HL-60 (cell line): ENCODE measurements around the gene OSBPL8.

Experiments used
- DNase-seq, 2 experiments: peaks; one replicate each; pipeline ENCODE4 v3.0.0-alpha.2; 2010 to 2020; ENCODE audit warnings: low read depth in 1 of 2, low spot score in 1 of 2
- H3K27ac ChIP-seq: fragments of 250-450 bp; sonication (Bioruptor Pico); replicated peaks from 2 replicates; pipeline ENCODE4 v1.5.1; 2020; ENCODE audit warnings: mild to moderate bottlenecking, moderate library complexity
- H3K27me3 ChIP-seq: fragments of 250-450 bp; sonication (Bioruptor Pico); 2 replicates; pipeline ENCODE4 v1.5.1; 2021; ENCODE audit warnings: mild to moderate bottlenecking, moderate library complexity; ENCODE audit not compliant: insufficient read depth, poor library complexity, severe bottlenecking
- H3K4me3 ChIP-seq: replicated peaks from 2 replicates; pipeline ENCODE4 v1.5.1; 2011; ENCODE audit warnings: mild to moderate bottlenecking, control low read depth, low read length; ENCODE audit not compliant: insufficient read depth
- CTCF ChIP-seq: IDR thresholded peaks from one replicate; pipeline ENCODE4 v1.5.1; 2011; ENCODE audit warnings: low read length, control low read depth, inconsistent platforms; ENCODE audit not compliant: insufficient read depth
- GABPA ChIP-seq: IDR thresholded peaks from 2 replicates; pipeline ENCODE4 v1.6.1; 2012; ENCODE audit warnings: low read depth
- POLR2AphosphoS5 ChIP-seq: IDR thresholded peaks from 2 replicates; pipeline ENCODE4 v1.6.1; 2012; ENCODE audit warnings: low read depth
- REST ChIP-seq: IDR thresholded peaks from 2 replicates; pipeline ENCODE4 v1.6.1; 2012; ENCODE audit warnings: low read depth; ENCODE audit not compliant: insufficient replicate concordance
- SPI1 ChIP-seq: IDR thresholded peaks from 2 replicates; pipeline ENCODE4 v1.6.1; 2012; ENCODE audit warnings: low read depth, mild to moderate bottlenecking, borderline replicate concordance
- long read RNA-seq: library from polyadenylated mRNA; unstranded; transcript quantifications from one replicate; pipeline ENCODE4 v2.0.0, GENCODE V29; 2020

The OSBPL8 gene
- long read RNA-seq, full-length matches to known transcripts = 34 of 196 reads
- long read RNA-seq, partial matches to known transcripts = 129 of 196 reads
- long read RNA-seq, other reads (novel, unspliced or antisense) = 33 of 196 reads

GRCh38 chr12:76559400-76560085 lies at the start of gene OSBPL8:
Gene OSBPL8 (minus strand): TSS chr12:76559771. CDS start chr12:76487551, 72,220 bp downstream.
- peak within 1 kb of the TSS; percentile 97 for H3K27ac ChIP-seq
- no peaks in the 10 kb centered on the region for H3K27me3 ChIP-seq
- peak within 1 kb of the TSS; percentile 96 for H3K4me3 ChIP-seq
- peak; percentile 82 to 97 for DNase-seq
- TF ChIP-seq GABPA (no peak; the same call in 1 of the 2 replicates), CTCF (no peak), POLR2AphosphoS5 (peak; percentile 98), SPI1 (no peak), REST (peak; percentile 42)

GRCh38 chr12:76608070-76608469 lies 48.5 kb upstream of the OSBPL8 start:
- no peak for TF ChIP-seq REST
- no peak for TF ChIP-seq CTCF
- no peak for TF ChIP-seq SPI1
- TF ChIP-seq GABPA = no peak
- TF ChIP-seq POLR2AphosphoS5 = no peak
- Histone ChIP-seq H3K27ac (no peak overlapping the region), H3K4me3 (no peak overlapping the region), H3K27me3 (no peaks in the 10 kb centered on the region)
- no peak for DNase-seq

GRCh38 chr12:76595056-76595455 lies 35.5 kb upstream of the OSBPL8 start:
- TF ChIP-seq GABPA = no peak
- no peak for TF ChIP-seq CTCF
- no peak for TF ChIP-seq REST
- H3K27me3 ChIP-seq = no peaks in the 10 kb centered on the region
- DNase-seq = no peak
- no peak overlapping the region for H3K27ac ChIP-seq
- no peak overlapping the region for H3K4me3 ChIP-seq
